GM21381 (cell line): ENCODE measurements around the gene SNX8.
"Not testable (repeated sequence)": the region's sequence is repeated elsewhere in the genome, so short reads cannot be mapped to it uniquely, and the experiment has no call there.

Experiments used
- ATAC-seq: cut with Tn5 transposase; IDR thresholded peaks from one replicate; pipeline ENCODE4 v1.9.1; 2021; ENCODE audit warnings: mild to moderate bottlenecking, moderate library complexity; ENCODE audit not compliant: unreplicated experiment

Gene SNX8

GRCh38 chr7:2295936-2296620, 18.2 kb downstream of the SNX8 start:
- ATAC-seq, result no peak

GRCh38 chr7:2290877-2291276, 23.4 kb downstream of the SNX8 start:
- ATAC-seq, result no peak

GRCh38 chr7:2289621-2290020, 24.6 kb downstream of the SNX8 start:
- no peak for ATAC-seq

GRCh38 chr7:2289111-2289586, 25.1 kb downstream of the SNX8 start:
- no peak for ATAC-seq

- no peak for ATAC-seq
These were observed 25.7 kb downstream of the SNX8 start for GRCh38 chr7:2288503-2288902.

- ATAC-seq, result no peak
These were observed 26.5 kb downstream of the SNX8 start for GRCh38 chr7:2287745-2288144.

GRCh38 chr7:2283074-2283473, 31.2 kb downstream of the SNX8 start:
- no peak for ATAC-seq

- no peak for ATAC-seq
These were observed 32.0 kb downstream of the SNX8 start for GRCh38 chr7:2282185-2282751.

GRCh38 chr7:2281541-2281940, 32.7 kb downstream of the SNX8 start:
- no peak for ATAC-seq

- ATAC-seq, result no peak
These were observed 33.8 kb downstream of the SNX8 start for GRCh38 chr7:2280424-2280823.

GRCh38 chr7:2279896-2280295, 34.3 kb downstream of the SNX8 start:
- ATAC-seq, result no peak

- ATAC-seq, result no peak
These were observed 36.2 kb downstream of the SNX8 start for GRCh38 chr7:2278026-2278425.

GRCh38 chr7:2276107-2276506, 38.1 kb downstream of the SNX8 start:
- no peak for ATAC-seq

GRCh38 chr7:2275101-2275500, 39.1 kb downstream of the SNX8 start:
- no peak for ATAC-seq

GRCh38 chr7:2274666-2275065, 39.6 kb downstream of the SNX8 start:
- no peak for ATAC-seq

GRCh38 chr7:2273866-2274265, 40.4 kb downstream of the SNX8 start:
- ATAC-seq, result no peak

- no peak for ATAC-seq
These were observed 42.2 kb downstream of the SNX8 start for GRCh38 chr7:2272031-2272430.

- ATAC-seq, result no peak
These were observed 42.8 kb downstream of the SNX8 start for GRCh38 chr7:2271273-2272026.

GRCh38 chr7:2270495-2270894, 43.7 kb downstream of the SNX8 start:
- no peak for ATAC-seq

GRCh38 chr7:2269991-2270460, 44.2 kb downstream of the SNX8 start:
- no peak for ATAC-seq

- not testable (repeated sequence) for ATAC-seq
These were observed 44.9 kb downstream of the SNX8 start for GRCh38 chr7:2269089-2269990.
